ENCODE results near the gene FGF2.

FGF2 gene

GRCh38 chr4:122890147-122890795 is 63.6 kb downstream of the FGF2 start:
- DNase-seq (ENCODE audit: low read depth), result no peak
- no peak overlapping the region for H3K4me3 ChIP-seq (ENCODE audit: low read depth, low read length)
- no peak for TF ChIP-seq CTCF (IDR thresholded peaks at IDR 0.05; ENCODE audit: low read depth, low read length, missing control alignments)

GRCh38 chr4:122894827-122895226 is 68.2 kb downstream of the FGF2 start:
- no peak overlapping the region for H3K4me3 ChIP-seq (ENCODE audit: low read depth, low read length)
- DNase-seq (ENCODE audit: low read depth), result no peak
- TF ChIP-seq CTCF (IDR thresholded peaks at IDR 0.05; ENCODE audit: low read depth, low read length, missing control alignments), result no peak

- no peak for DNase-seq (ENCODE audit: low read depth)
- TF ChIP-seq CTCF (IDR thresholded peaks at IDR 0.05; ENCODE audit: low read depth, low read length, missing control alignments), result no peak
- H3K4me3 ChIP-seq (ENCODE audit: low read depth, low read length), result no peak overlapping the region
Measured at GRCh38 chr4:122895336-122895995, 68.8 kb downstream of the FGF2 start.

- no peak for TF ChIP-seq CTCF (IDR thresholded peaks at IDR 0.05; ENCODE audit: low read depth, low read length, missing control alignments)
- no peak overlapping the region for H3K4me3 ChIP-seq (ENCODE audit: low read depth, low read length)
- DNase-seq (ENCODE audit: low read depth), result no peak
Measured at GRCh38 chr4:122896270-122896669, 69.6 kb downstream of the FGF2 start.

- no peak for DNase-seq (ENCODE audit: low read depth)
- TF ChIP-seq CTCF (IDR thresholded peaks at IDR 0.05; ENCODE audit: low read depth, low read length, missing control alignments), result no peak
- H3K4me3 ChIP-seq (ENCODE audit: low read depth, low read length), result no peak overlapping the region
Measured at GRCh38 chr4:122898370-122899150, 71.9 kb downstream of the FGF2 start.

GRCh38 chr4:122899682-122900081 is 73.1 kb downstream of the FGF2 start:
- no peak for TF ChIP-seq CTCF (IDR thresholded peaks at IDR 0.05; ENCODE audit: low read depth, low read length, missing control alignments)
- H3K4me3 ChIP-seq (ENCODE audit: low read depth, low read length), result no peak overlapping the region
- DNase-seq (ENCODE audit: low read depth), result no peak

All from GM12864 (cell line).